Type B pancreatic cell (in vitro differentiated cells): Measurements from ENCODE around the gene TPST2. TPM values are rescaled to one million over a fixed set of nuclear protein-coding genes. Genes with fewer than 3 reads are reported as not detected.
A peak's percentile ranks its signal among the peaks of the same experiment; 100 is the strongest.

ENCODE experiments used
- DNase-seq: peaks from one replicate; pipeline ENCODE4 v3.0.0; 2021; ENCODE audit warnings: mixed read lengths; ENCODE audit not compliant: unreplicated experiment; ENCODE audit errors: extremely low spot score
- H3K27ac Mint-ChIP-seq: 2 replicates; pipeline ENCODE4 v1.8.0; 2021; ENCODE audit warnings: mild to moderate bottlenecking, mixed read lengths
- H3K27me3 Mint-ChIP-seq: 2 replicates; pipeline ENCODE4 v1.8.0; 2021; ENCODE audit warnings: mixed read lengths
- H3K36me3 Mint-ChIP-seq: 2 replicates; pipeline ENCODE4 v1.8.0; 2021; ENCODE audit warnings: mixed read lengths
- H3K4me1 Mint-ChIP-seq: one replicate; pipeline ENCODE4 v1.8.0; 2021; ENCODE audit warnings: mixed read lengths; ENCODE audit not compliant: unreplicated experiment
- H3K4me3 Mint-ChIP-seq: 2 replicates; pipeline ENCODE4 v1.8.0; 2021; ENCODE audit warnings: mild to moderate bottlenecking, mixed read lengths
- H3K9me3 Mint-ChIP-seq: 2 replicates; pipeline ENCODE4 v1.8.0; 2021; ENCODE audit warnings: mixed read lengths
- microRNA-seq: library from miRNA; unstranded; fragments of <30 nt; microRNA quantifications from one replicate; pipeline ENCODE4, GENCODE V29; 2020
- total RNA-seq: library from RNA; stranded (reverse); gene quantifications from 2 replicates; pipeline ENCODE4 v1.2.1, GENCODE V29; 2021; ENCODE audit warnings: low replicate concordance
- TF ChIP-seq, protein P1 (sequence below): fragments of 200-600 bp; sonication (generic); conservative IDR thresholded peaks from 2 replicates; pipeline ENCODE4 v1.5.0; 2021; ENCODE audit warnings: antibody characterized with exemption, mild to moderate bottlenecking

Gene TPST2
- total RNA-seq, 1 donor from 2014 or later, result 15.7 TPM

DNA sequence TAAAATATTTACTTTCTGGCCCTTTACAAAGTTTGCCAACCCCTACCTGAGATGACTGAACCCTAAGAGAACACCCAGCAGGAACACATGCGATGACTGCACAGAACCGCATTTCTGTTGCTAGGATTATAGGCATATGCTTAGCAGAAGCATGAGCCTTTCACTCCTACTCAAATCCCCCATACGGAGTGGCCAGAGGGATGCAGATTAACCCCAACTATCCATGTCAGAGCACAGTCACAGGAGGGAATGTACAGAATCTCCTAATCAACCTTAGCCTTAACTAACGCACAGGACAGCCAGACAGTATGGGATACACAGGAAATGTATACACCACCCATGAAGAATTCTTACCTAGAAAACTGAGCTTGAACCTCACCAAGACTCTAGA, 112.6 kb downstream of the TPST2 start:
- Mint-ChIP-seq H3K27ac (peak overlapping the region; percentile 70), H3K9me3 (no peaks in the 10 kb centered on the region), H3K27me3 (no peaks in the 10 kb centered on the region), H3K4me1 (peaks cover 32% of the 10 kb centered on the region), H3K36me3 (peaks cover 19% of the 10 kb centered on the region), H3K4me3 (no peak overlapping the region)
- no peak for DNase-seq
- TF ChIP-seq, protein P1, sequence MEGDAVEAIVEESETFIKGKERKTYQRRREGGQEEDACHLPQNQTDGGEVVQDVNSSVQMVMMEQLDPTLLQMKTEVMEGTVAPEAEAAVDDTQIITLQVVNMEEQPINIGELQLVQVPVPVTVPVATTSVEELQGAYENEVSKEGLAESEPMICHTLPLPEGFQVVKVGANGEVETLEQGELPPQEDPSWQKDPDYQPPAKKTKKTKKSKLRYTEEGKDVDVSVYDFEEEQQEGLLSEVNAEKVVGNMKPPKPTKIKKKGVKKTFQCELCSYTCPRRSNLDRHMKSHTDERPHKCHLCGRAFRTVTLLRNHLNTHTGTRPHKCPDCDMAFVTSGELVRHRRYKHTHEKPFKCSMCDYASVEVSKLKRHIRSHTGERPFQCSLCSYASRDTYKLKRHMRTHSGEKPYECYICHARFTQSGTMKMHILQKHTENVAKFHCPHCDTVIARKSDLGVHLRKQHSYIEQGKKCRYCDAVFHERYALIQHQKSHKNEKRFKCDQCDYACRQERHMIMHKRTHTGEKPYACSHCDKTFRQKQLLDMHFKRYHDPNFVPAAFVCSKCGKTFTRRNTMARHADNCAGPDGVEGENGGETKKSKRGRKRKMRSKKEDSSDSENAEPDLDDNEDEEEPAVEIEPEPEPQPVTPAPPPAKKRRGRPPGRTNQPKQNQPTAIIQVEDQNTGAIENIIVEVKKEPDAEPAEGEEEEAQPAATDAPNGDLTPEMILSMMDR, result no peak

DNA sequence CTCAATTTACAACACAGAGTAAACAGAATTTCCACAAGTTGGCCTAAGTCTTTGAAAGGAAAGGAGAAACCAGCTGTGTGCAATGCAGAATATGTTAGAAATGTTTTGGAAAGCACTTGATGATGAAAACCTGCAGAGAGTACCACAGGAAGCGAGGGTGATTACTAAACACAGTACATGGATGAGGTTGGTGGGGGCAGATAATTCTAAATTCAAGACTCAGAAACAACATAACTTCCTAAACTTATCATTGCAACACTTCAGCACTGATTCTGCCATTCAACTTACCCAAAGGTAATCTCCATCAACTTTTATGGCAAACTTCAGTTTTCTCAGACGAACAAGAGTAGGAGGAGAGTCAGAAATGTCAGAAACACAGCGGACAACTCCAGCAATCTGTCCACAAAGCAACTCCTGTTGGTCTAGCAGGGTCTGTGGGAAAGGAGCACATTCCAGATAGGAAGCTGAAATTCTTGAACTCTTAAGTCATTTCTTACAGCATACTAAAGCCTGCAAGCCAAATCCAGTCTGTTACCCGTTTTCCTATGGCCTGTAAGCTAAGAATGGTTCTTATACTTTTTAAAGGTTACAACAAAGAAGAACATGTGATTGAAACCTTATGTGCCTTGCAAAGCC, 113.1 kb downstream of the TPST2 start:
- Mint-ChIP-seq H3K4me1 (peaks cover 26% of the 10 kb centered on the region), H3K27me3 (no peaks in the 10 kb centered on the region), H3K4me3 (peak overlapping the region; percentile 40), H3K36me3 (peaks cover 19% of the 10 kb centered on the region), H3K27ac (peak overlapping the region; percentile 70), H3K9me3 (no peaks in the 10 kb centered on the region)
- TF ChIP-seq, protein P1, result no peak
- no peak for DNase-seq

DNA sequence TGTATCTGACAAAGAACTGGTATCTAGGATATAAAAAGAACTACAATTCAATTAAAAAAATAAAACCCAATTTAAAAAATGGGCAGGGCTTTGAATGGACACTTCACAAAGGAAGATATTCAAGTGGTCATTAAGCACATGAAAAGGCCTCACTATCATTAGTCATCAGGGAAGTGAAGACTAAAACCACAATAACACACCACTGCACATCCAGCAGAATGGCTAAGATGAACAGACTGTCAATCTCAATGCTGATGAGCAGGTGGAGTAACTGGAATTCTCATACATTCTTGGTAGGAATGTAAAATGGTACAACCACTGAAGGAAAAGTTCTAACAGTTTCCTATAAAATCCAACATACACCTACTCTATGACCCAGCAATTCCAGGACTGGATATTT, 115.2 kb downstream of the TPST2 start:
- TF ChIP-seq, protein P1, result no peak
- Mint-ChIP-seq H3K4me1 (peaks cover 15% of the 10 kb centered on the region), H3K27me3 (no peaks in the 10 kb centered on the region), H3K9me3 (no peaks in the 10 kb centered on the region), H3K27ac (no peak overlapping the region), H3K36me3 (peaks cover 16% of the 10 kb centered on the region), H3K4me3 (no peak overlapping the region)
- DNase-seq, result no peak

Small RNA genes lying within 50 kb of the gene (microRNA-seq; reads per million reads assigned to microRNA genes)
- gene MIR548J, result 8.8 reads per million, percentile 30 among the genes with 10 or more reads in this experiment

Other genes starting within 250 kb of the TPST2 start
- gene ASPHD2, start 160.9 kb downstream of the TPST2 start, total RNA-seq, result 1.1 and 2.4 TPM in 2 replicates
- 38.1 and 46.1 TPM in 2 replicates for gene HPS4, start 106.3 kb downstream of the TPST2 start, total RNA-seq
- 26.9 and 27.7 TPM in 2 replicates for gene SRRD, start 106.3 kb downstream of the TPST2 start, total RNA-seq
- 32.7 and 40.3 TPM in 2 replicates for gene TFIP11, start 77.7 kb downstream of the TPST2 start, total RNA-seq
- gene CRYBB1, start 27.9 kb upstream of the TPST2 start, total RNA-seq, result 4.6 TPM in 1 of 2 replicates, not detected in the other
- gene CRYBA4, start 31.8 kb upstream of the TPST2 start, total RNA-seq, result 1.0 TPM in 1 of 2 replicates, not detected in the other
- gene MIAT, start 67.5 kb upstream of the TPST2 start, total RNA-seq, result 5.9 and 12.2 TPM in 2 replicates